ENCODE results near the gene TMX4.
"Not testable (repeated sequence)": the region's sequence is repeated elsewhere in the genome, so short reads cannot be mapped to it uniquely, and the experiment has no call there.

The TMX4 gene

DNA sequence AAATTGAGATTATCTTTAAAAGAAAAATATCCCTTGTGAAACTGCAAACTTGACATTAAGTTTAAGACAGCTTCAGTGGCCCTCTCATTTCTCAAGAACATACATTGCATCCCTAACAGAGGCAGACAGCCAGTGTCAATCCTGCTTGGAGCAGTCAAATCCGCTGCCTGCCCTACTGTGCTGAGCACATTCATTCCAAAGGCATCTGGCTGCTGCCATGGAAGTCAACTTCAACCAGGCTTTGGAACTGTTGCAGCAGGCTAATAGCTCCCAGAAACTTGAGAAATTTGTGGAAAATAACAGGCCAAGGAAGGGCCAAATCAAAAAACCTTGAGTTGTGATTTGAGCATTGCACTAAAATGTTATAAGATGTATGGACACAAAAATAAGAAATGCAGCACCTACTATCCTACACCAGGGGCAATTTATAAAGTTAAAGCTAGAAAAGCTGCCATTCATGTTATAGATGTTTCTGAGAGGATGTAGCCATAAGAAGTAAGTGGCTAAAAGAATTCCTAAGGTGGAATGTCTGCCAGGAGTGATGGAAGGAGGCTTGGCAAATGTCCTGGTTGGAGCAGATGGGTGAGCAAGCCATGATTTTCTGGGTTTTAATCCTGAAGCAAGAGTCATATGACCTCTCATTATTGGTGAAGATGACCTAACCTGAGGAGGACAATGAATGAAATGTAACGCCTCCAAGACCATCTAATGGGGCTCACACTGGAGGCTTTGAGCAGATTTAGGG is 47.9 kb downstream of the TMX4 start:
- ChIA-PET CTCF (interaction anchor here (0.7 to 2.5 kb wide), 4 partner anchors 12 to 35 kb away, joined by 3 to 10 read pairs (median 4); no protein-coding TSS in a partner anchor), POLR2A (no interaction called here)
- DNase-seq (ENCODE audit: extremely low spot score) = no peak
- TF ChIP-seq, protein P1, sequence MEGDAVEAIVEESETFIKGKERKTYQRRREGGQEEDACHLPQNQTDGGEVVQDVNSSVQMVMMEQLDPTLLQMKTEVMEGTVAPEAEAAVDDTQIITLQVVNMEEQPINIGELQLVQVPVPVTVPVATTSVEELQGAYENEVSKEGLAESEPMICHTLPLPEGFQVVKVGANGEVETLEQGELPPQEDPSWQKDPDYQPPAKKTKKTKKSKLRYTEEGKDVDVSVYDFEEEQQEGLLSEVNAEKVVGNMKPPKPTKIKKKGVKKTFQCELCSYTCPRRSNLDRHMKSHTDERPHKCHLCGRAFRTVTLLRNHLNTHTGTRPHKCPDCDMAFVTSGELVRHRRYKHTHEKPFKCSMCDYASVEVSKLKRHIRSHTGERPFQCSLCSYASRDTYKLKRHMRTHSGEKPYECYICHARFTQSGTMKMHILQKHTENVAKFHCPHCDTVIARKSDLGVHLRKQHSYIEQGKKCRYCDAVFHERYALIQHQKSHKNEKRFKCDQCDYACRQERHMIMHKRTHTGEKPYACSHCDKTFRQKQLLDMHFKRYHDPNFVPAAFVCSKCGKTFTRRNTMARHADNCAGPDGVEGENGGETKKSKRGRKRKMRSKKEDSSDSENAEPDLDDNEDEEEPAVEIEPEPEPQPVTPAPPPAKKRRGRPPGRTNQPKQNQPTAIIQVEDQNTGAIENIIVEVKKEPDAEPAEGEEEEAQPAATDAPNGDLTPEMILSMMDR (IDR thresholded peaks at IDR 0.05; ENCODE audit: control extremely low read depth, extremely low read depth, low read depth, missing control alignments) = no peak

DNA sequence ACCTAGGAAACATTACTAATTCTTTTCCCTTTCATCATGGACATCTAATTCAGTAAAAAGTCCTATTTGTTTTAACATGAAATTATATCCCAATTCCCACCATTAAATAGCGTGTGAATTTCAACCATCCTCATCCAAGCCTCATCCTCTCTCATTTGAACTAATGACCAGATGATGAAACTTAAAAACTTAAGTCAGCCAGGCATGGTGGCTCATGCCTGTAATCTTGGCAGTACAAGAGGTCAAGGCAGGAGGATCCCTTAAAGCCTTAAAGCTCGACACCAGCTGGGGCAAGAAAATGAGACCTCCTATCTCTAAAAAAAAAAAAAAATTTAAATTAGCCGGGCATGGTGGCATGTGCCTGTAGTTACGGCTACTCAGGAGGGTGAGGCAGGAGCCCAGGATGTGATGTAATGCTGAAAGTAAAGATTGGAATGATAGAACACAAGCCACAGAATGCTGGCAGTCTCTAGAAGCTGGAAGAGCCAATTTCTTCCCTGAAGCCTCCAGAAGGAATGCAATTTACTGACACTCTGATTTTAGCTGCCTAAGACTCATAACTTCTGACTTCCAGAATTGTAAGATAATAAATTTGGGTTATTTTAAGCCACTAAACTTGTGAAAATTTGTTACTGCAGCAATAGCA is 52.2 kb downstream of the TMX4 start:
- no peak for DNase-seq (ENCODE audit: extremely low spot score)
- ChIA-PET CTCF (interaction anchor here (1.2 kb wide), 1 partner anchor 31 kb away, joined by 3 read pairs; no protein-coding TSS in a partner anchor), POLR2A (no interaction called here)
- TF ChIP-seq, protein P1 (IDR thresholded peaks at IDR 0.05; ENCODE audit: control extremely low read depth, extremely low read depth, low read depth, missing control alignments) = no peak

DNA sequence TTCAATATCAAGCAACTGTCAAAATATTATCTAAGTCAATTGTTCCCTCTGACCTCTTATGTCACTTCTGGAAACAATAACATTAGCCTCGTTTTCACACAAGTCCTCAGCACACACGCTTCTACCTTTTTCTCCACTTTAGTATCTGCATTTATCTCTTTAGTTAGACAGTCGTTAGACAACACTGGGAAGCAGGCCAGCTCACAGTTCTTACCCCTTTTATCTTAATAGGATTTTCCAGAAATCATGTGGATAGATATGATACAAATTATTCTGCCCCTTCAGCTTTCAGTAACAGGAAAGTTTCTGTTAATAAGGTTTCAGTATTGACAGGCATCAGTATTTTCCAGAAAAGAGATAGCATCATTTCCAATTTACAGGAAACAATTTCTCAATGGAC is 53.4 kb downstream of the TMX4 start:
- no peak for DNase-seq (ENCODE audit: extremely low spot score)
- CTCF ChIA-PET = interaction anchor here (0.9 kb wide), 1 partner anchor 29 kb away, joined by 3 read pairs; no protein-coding TSS in a partner anchor
- TF ChIP-seq, protein P1 (IDR thresholded peaks at IDR 0.05; ENCODE audit: control extremely low read depth, extremely low read depth, low read depth, missing control alignments) = no peak
- POLR2A ChIA-PET = no interaction called here

DNA sequence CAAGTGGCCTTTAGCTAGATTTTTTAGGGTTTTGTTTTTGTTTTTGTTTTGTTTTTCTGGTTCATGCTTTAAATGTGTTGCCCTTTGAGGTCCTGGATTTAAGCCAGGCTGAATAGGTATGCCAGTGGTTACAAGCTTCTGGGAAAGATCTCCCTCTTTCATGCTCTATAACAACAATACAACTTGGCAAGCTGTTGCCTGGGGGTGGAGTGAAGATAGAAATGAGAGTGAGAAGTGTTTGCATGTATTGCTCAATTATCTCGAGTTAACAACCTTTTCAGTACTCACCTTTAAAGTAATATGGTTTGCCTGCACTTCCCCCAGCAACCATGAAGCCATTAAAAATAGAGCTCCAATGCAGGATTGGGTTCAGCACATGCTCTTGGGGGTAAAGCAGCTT is 60.1 kb downstream of the TMX4 start:
- TF ChIP-seq, protein P1 (IDR thresholded peaks at IDR 0.05; ENCODE audit: control extremely low read depth, extremely low read depth, low read depth, missing control alignments) = no peak
- DNase-seq (ENCODE audit: extremely low spot score) = no peak
- ChIA-PET CTCF (interaction anchor here (1.4 to 1.9 kb wide), 2 partner anchors 13 to 23 kb away, joined by 3 to 5 read pairs; no protein-coding TSS in a partner anchor), POLR2A (no interaction called here)

DNA sequence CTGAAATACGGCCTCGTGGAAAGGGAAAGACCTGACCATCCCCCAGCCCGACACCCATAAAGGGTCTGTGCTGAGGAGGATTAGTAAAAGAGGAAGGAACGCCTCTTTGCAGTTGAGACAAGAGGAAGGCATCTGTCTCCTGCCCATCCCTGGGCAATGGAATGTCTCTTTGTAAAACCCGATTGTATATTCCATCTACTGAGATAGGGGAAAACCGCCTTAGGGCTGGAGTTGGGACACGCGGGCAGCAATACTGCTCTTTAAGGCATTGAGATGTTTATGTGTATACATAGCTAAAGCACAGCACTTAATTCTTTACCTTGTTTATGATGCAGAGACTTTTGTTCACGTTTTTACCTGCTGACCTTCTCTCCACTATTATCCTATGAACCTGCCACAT is 63.0 kb downstream of the TMX4 start:
- CTCF ChIA-PET; DNase-seq (ENCODE audit: extremely low spot score); POLR2A ChIA-PET: not testable (repeated sequence)

DNA sequence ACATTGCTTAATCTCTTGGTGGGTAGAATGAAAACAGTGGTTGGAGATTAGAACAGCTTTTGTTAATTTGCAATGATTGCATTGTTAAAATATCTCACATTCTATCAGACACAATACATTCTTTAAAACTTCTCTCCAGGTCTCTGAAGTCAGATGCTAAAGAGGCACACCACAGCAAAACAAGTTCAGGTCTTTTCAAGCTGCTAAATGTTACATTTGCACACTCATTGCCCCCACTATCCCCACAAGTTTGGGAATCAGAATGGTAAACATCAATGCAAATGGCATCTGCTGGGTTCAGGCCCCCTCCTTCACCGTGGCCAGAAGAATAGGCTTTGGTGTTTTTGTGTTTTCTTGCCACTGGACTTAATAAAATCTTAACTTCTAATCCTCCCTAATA is 69.2 kb downstream of the TMX4 start:
- CTCF ChIA-PET = interaction anchor here (2.3 kb wide), 1 partner anchor 14 kb away, joined by 10 read pairs; no protein-coding TSS in a partner anchor
- POLR2A ChIA-PET = no interaction called here
- TF ChIP-seq, protein P1 (IDR thresholded peaks at IDR 0.05; ENCODE audit: control extremely low read depth, extremely low read depth, low read depth, missing control alignments) = no peak
- DNase-seq (ENCODE audit: extremely low spot score) = no peak

DNA sequence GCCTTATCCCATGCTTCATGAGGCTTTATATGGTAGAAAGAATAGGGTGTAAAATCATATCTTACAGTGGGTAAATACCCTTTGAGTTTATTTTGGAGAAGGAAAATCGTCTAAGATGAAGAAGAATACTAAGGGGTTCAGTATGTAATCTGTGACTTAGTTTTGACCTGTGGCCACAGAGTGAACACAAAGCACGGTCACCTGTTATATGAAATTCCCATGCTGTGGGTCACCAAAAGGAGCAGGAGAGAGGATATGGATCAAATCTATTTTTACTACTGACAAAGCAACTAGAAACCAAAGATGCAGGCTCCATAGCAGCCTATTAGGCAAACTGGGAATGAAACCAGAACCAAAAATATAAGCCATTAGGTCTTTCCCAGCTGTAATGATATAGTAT is 75.7 kb downstream of the TMX4 start:
- TF ChIP-seq, protein P1 (IDR thresholded peaks at IDR 0.05; ENCODE audit: control extremely low read depth, extremely low read depth, low read depth, missing control alignments) = no peak
- ChIA-PET CTCF (no interaction called here), POLR2A (no interaction called here)
- no peak for DNase-seq (ENCODE audit: extremely low spot score)
